Activated B cell treated with CpG ODN at 0.5 μM for 24 hours (primary cell): ENCODE results near the gene IER3. TPM values are rescaled to one million over a fixed set of nuclear protein-coding genes. Genes with fewer than 3 reads are reported as not detected.

Source experiments
- ATAC-seq: fragments of 200-7000 bp; cut with Tn5 transposase; one replicate; pipeline ENCODE4 v1.10.0; 2021; ENCODE audit warnings: low read depth, mild to moderate bottlenecking, moderate library complexity
- CTCF ChIA-PET: fragments of 350-600 bp; sonication (Branson Sonifier 250); formaldehyde crosslinking; loops from one replicate; lab custom pipeline; 2021; ENCODE audit warnings: antibody characterized with exemption; lab: Charles Lee
- POLR2A ChIA-PET: fragments of 350-600 bp; sonication (Branson Sonifier 250); formaldehyde crosslinking; loops from one replicate; lab custom pipeline; 2021; ENCODE audit warnings: antibody characterized with exemption; lab: Charles Lee
- DNase-seq: peaks from one replicate; pipeline ENCODE4 v3.0.0; 2022
- H3K27ac Mint-ChIP-seq: one replicate; pipeline ENCODE4 v1.8.0; 2020; ENCODE audit warnings: mixed read lengths
- H3K27me3 Mint-ChIP-seq: one replicate; pipeline ENCODE4 v1.8.0; 2021; ENCODE audit warnings: mixed read lengths
- H3K36me3 Mint-ChIP-seq: one replicate; pipeline ENCODE4 v1.8.0; 2021; ENCODE audit warnings: low read depth, mixed read lengths
- H3K4me1 Mint-ChIP-seq: one replicate; pipeline ENCODE4 v1.8.0; 2021; ENCODE audit warnings: mixed read lengths
- H3K4me3 Mint-ChIP-seq: one replicate; pipeline ENCODE4 v1.8.0; 2020; ENCODE audit warnings: mild to moderate bottlenecking, mixed read lengths
- H3K9me3 Mint-ChIP-seq: one replicate; pipeline ENCODE4 v1.8.0; 2020; ENCODE audit warnings: mixed read lengths
- CTCF ChIP-seq: fragments of 200-600 bp; IDR thresholded peaks from one replicate; pipeline ENCODE4 v1.8.0; 2022; ENCODE audit warnings: antibody characterized with exemption, mild to moderate bottlenecking
- intact Hi-C: fragments of 100-400 bp; cut with micrococcal nuclease; formaldehyde crosslinking; loops from one replicate; pipeline ENCODE4 v1.15.1; 2024
- total RNA-seq: library from RNA; stranded (reverse); gene quantifications from 2 replicates; pipeline ENCODE4 v1.2.3, GENCODE V29; 2022

IER3 gene
- total RNA-seq, 1 donor from 2014 or later, result 3.3 TPM

- ATAC-seq, result no peak
- no peak for DNase-seq
- Mint-ChIP-seq H3K4me3 (no peak overlapping the region), H3K36me3 (no peaks in the 10 kb centered on the region), H3K27ac (no peak overlapping the region), H3K9me3 (no peaks in the 10 kb centered on the region), H3K4me1 (peaks cover 22% of the 10 kb centered on the region), H3K27me3 (peaks cover 19% of the 10 kb centered on the region)
- TF ChIP-seq CTCF, result no peak
- ChIA-PET POLR2A (no interaction called here), CTCF (no interaction called here)
- intact Hi-C loops, result no loop called here
These were observed 45.3 kb upstream of the IER3 start for GRCh38 chr6:30789606-30790005.

- TF ChIP-seq CTCF, result no peak
- POLR2A ChIA-PET, result no interaction called here
- DNase-seq, result no peak
- H3K36me3 Mint-ChIP-seq, result no peaks in the 10 kb centered on the region
- H3K4me3 Mint-ChIP-seq, result no peak overlapping the region
- no peak for ATAC-seq
- CTCF ChIA-PET, result interaction anchor here (0.6 kb wide), 1 partner anchor 305 kb away, joined by 3 read pairs; no protein-coding TSS in a partner anchor
- H3K4me1 Mint-ChIP-seq, result peaks cover 8% of the 10 kb centered on the region
- H3K9me3 Mint-ChIP-seq, result no peaks in the 10 kb centered on the region
- H3K27ac Mint-ChIP-seq, result no peak overlapping the region
- intact Hi-C loops, result no loop called here
- peaks cover 19% of the 10 kb centered on the region for H3K27me3 Mint-ChIP-seq
These were observed 43.6 kb upstream of the IER3 start for GRCh38 chr6:30787954-30788353.

GRCh38 chr6:30782425-30783014, 38.2 kb upstream of the IER3 start:
- ATAC-seq (no peak), DNase-seq (no peak)
- Mint-ChIP-seq H3K9me3 (no peaks in the 10 kb centered on the region), H3K4me1 (peaks cover 11% of the 10 kb centered on the region), H3K27ac (no peak overlapping the region), H3K27me3 (peaks cover 19% of the 10 kb centered on the region), H3K36me3 (no peaks in the 10 kb centered on the region), H3K4me3 (no peak overlapping the region)
- ChIA-PET POLR2A (no interaction called here), CTCF (no interaction called here)
- TF ChIP-seq CTCF, result no peak
- intact Hi-C loops, result no loop called here

- intact Hi-C loops, result no loop called here
- Mint-ChIP-seq H3K27me3 (peaks cover 19% of the 10 kb centered on the region), H3K4me3 (no peak overlapping the region), H3K9me3 (no peaks in the 10 kb centered on the region), H3K36me3 (no peaks in the 10 kb centered on the region), H3K27ac (peak overlapping the region; percentile 4), H3K4me1 (peaks cover 11% of the 10 kb centered on the region)
- ATAC-seq, result peak; percentile 40
- CTCF ChIA-PET, result interaction anchor here (0.9 kb wide), 1 partner anchor 12 kb away, joined by 3 read pairs; no protein-coding TSS in a partner anchor
- no peak for TF ChIP-seq CTCF
- DNase-seq, result no peak
- POLR2A ChIA-PET, result interaction anchor here (0.6 kb wide), 1 partner anchor 41 kb away, joined by 3 read pairs; no protein-coding TSS in a partner anchor
These were observed 37.5 kb upstream of the IER3 start for GRCh38 chr6:30781743-30782424.

- Mint-ChIP-seq H3K27me3 (peaks cover 19% of the 10 kb centered on the region), H3K9me3 (no peaks in the 10 kb centered on the region), H3K36me3 (no peaks in the 10 kb centered on the region), H3K4me1 (peaks cover 11% of the 10 kb centered on the region), H3K4me3 (no peak overlapping the region), H3K27ac (no peak overlapping the region)
- CTCF ChIA-PET, result interaction anchor here (0.9 kb wide), 1 partner anchor 13 kb away, joined by 3 read pairs; no protein-coding TSS in a partner anchor
- DNase-seq, result no peak
- no peak for TF ChIP-seq CTCF
- intact Hi-C loops, result no loop called here
- no peak for ATAC-seq
- POLR2A ChIA-PET, result interaction anchor here (0.6 kb wide), 1 partner anchor 42 kb away, joined by 3 read pairs; no protein-coding TSS in a partner anchor
These were observed 37.0 kb upstream of the IER3 start for GRCh38 chr6:30781395-30781742.
